Gastroesophageal sphincter (tissue), 4 donors: ENCODE measurements around the gene CFDP1. TPM values are rescaled to one million over a fixed set of nuclear protein-coding genes. Genes with fewer than 3 reads are reported as not detected.
A peak's percentile ranks its signal among the peaks of the same experiment; 100 is the strongest.

Experiments used
- ATAC-seq: fragments of 150-250 bp; one replicate; pipeline ENCODE4 v1.9.1; 2016; ENCODE audit warnings: mild to moderate bottlenecking, moderate library complexity
- H3K27ac ChIP-seq, 4 donors: fragments of 200-600 bp; sonication (generic) in 3 of 4; 1 replicate in 3 of 4; 2 replicates in 1 of 4; pipeline ENCODE4 v1.5.1; 2016 to 2019
- H3K27me3 ChIP-seq: fragments of 200-600 bp; sonication (generic); one replicate; pipeline ENCODE4 v1.5.1; 2019
- H3K36me3 ChIP-seq, 2 donors: fragments of 200-600 bp; sonication (generic); one replicate each; pipeline ENCODE4 v1.5.1; 2019; ENCODE audit warnings: control low read depth in 1 of 2
- H3K4me1 ChIP-seq, 3 donors: fragments of 200-600 bp; sonication (generic); 1 replicate in 2 of 3; 2 replicates in 1 of 3; pipeline ENCODE4 v1.5.1; 2016 to 2019; ENCODE audit warnings: control low read depth in 2 of 3
- H3K4me3 ChIP-seq, 2 donors: fragments of 200-600 bp; sonication (generic); one replicate each; pipeline ENCODE4 v1.5.1; 2019; ENCODE audit warnings: mild to moderate bottlenecking in 1 of 2, moderate library complexity in 1 of 2
- H3K9me3 ChIP-seq, 3 donors: fragments of 200-600 bp; sonication (generic); one replicate each; pipeline ENCODE4 v1.5.1; 2017 to 2019; ENCODE audit warnings: control low read depth in 2 of 3
- EP300 ChIP-seq: sonication (generic); formaldehyde crosslinking; IDR thresholded peaks from one replicate; pipeline ENCODE4 v1.6.1; 2017; ENCODE audit warnings: antibody characterized with exemption, mild to moderate bottlenecking
- POLR2A ChIP-seq, 2 donors: fragments of 450-650 bp; IDR thresholded peaks; one replicate each; pipeline ENCODE4 v1.6.1; 2017; ENCODE audit warnings: antibody characterized with exemption in 2 of 2, mild to moderate bottlenecking in 2 of 2, moderate library complexity in 1 of 2
- POLR2AphosphoS5 ChIP-seq: sonication (generic); formaldehyde crosslinking; IDR thresholded peaks from one replicate; pipeline ENCODE4 v1.6.1; 2017; ENCODE audit warnings: antibody characterized with exemption
- WGBS, 2 donors: methylation state at CpG; one replicate each; pipeline ENCODE4 v1.1.5; 2018; ENCODE audit warnings: low coverage in 1 of 2; 5-methylcytosine and 5-hydroxymethylcytosine counted together
- total RNA-seq, 4 donors: library from RNA; depleted of rRNA; stranded (reverse); fragments of >200 nt; gene quantifications; one replicate each; pipeline ENCODE4 v1.1.0, GENCODE V29; 2016
- TF ChIP-seq, protein P1 (sequence below), 4 experiments: fragments of 200-600 bp in 2 of 4; fragments of 450-650 bp in 2 of 4; sonication (generic) in 1 of 4; IDR thresholded peaks; one replicate each; pipeline ENCODE4 v1.5.1; 2017 to 2019; ENCODE audit warnings: antibody characterized with exemption in 4 of 4, mild to moderate bottlenecking in 2 of 4, moderate library complexity in 2 of 4

The CFDP1 gene
- total RNA-seq, 4 donors from 2014 or later, result 45.1 to 70.0 (median 50.0) TPM

DNA sequence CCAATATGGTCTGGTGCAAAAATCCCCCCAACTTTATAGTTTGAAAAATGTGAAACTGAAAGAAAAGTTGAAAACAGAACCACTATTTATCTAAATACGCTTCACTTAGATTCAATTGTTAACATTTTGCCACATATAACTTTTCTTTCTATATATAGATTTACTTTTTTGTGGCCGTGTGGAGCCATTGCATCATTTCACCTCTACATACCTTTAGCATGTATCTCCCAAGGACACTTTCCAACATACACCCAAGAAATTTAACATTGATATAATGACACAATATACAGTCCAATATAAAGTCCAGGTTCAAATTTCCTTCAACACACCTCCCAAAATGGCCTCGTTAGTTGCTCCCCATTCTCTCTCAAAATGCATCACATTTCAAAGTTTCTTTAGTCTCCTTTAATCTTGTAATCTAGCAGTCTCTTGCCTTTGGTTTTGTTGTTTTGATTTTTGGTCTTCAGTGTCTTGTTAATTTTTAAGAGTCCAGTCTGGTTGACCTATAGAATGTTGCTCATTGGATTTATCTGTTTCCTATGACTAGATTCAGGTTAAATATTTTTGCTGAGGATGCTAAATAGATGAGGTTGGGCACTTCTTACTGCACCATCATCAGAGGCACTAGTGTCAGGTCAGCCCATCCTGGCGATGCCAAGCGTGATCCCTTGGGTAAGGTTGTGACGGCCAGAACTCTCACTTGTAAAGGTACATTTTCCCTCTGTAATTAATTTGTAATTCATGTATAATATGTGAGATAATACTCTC, 117.6 kb downstream of the CFDP1 start:
- Histone ChIP-seq H3K27ac (no peak overlapping the region), H3K4me1 (peaks cover 0 to 35% (median 0%) of the 10 kb centered on the region in 3 donors), H3K27me3 (no peaks in the 10 kb centered on the region), H3K36me3 (peaks cover 0 to 13% of the 10 kb centered on the region in 2 donors), H3K4me3 (no peak overlapping the region), H3K9me3 (no peaks in the 10 kb centered on the region)
- WGBS, 2 donors, result 92 to 98% methylated on average over 6 of the region's 6 CpGs
- TF ChIP-seq POLR2AphosphoS5 (no peak), EP300 (no peak), POLR2A (IDR thresholded peaks at IDR 0.05) (no peak)
- TF ChIP-seq, protein P1, sequence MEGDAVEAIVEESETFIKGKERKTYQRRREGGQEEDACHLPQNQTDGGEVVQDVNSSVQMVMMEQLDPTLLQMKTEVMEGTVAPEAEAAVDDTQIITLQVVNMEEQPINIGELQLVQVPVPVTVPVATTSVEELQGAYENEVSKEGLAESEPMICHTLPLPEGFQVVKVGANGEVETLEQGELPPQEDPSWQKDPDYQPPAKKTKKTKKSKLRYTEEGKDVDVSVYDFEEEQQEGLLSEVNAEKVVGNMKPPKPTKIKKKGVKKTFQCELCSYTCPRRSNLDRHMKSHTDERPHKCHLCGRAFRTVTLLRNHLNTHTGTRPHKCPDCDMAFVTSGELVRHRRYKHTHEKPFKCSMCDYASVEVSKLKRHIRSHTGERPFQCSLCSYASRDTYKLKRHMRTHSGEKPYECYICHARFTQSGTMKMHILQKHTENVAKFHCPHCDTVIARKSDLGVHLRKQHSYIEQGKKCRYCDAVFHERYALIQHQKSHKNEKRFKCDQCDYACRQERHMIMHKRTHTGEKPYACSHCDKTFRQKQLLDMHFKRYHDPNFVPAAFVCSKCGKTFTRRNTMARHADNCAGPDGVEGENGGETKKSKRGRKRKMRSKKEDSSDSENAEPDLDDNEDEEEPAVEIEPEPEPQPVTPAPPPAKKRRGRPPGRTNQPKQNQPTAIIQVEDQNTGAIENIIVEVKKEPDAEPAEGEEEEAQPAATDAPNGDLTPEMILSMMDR (IDR thresholded peaks at IDR 0.05), result no peak
- ATAC-seq, result no peak

DNA sequence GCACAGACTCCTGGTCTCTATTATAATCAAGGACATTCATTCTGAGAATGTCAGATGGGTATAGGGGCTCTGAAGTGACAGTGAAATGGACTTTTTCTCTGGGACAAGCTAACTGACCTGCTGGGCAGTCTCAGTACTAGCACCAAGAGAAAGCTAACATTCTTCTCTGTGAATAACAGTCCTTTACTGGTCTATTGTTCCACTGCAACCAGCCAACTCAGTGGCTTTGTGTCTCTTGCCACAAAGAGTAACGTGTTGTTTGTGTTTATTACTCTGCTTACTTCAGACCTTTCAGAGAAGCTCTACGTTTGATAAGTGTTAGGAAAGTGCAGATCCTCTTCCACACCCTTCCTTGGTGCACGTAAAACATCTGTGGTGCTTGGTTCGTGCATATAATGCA, 120.4 kb downstream of the CFDP1 start:
- Histone ChIP-seq H3K27ac (no peak overlapping the region), H3K9me3 (no peaks in the 10 kb centered on the region), H3K27me3 (no peaks in the 10 kb centered on the region), H3K4me1 (peaks cover 0 to 28% (median 0%) of the 10 kb centered on the region in 3 donors), H3K4me3 (no peak overlapping the region), H3K36me3 (peaks cover 0 to 13% of the 10 kb centered on the region in 2 donors)
- 83 to 84% methylated on average over 4 of the region's 4 CpGs for WGBS, 2 donors
- ATAC-seq, result no peak
- no peak for TF ChIP-seq POLR2AphosphoS5
- no peak for TF ChIP-seq EP300
- TF ChIP-seq, protein P1 (IDR thresholded peaks at IDR 0.05), result no peak
- TF ChIP-seq POLR2A (IDR thresholded peaks at IDR 0.05), result no peak

DNA sequence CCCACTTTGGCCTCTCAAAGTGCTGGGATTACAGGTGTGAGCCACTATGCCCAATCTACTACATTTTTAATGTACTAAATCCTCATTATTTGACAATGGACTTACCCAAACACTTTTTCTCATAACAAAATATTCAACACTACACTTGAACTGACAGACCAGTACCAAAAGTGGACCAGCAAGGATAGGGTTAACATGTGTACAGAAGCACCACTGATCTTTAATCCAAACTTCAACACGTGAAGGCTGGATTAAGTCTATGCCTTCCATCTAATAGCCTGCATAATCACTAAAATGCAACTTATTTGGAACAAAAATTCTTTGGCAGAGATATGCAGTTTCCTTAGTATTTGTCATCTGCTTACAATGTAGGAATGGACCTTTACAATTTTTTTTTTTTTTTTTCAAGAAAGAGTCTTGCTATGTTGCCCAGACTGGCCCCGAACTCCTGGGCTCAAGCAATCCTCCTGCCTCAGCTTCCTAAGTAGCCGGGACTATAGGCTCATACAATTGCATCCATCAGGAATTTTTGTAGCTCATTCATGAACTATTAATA, 121.8 kb downstream of the CFDP1 start:
- ATAC-seq, result no peak
- peak overlapping the region in 2 of 4 donors; percentile 13 to 38 for H3K27ac ChIP-seq
- no peaks in the 10 kb centered on the region for H3K27me3 ChIP-seq
- TF ChIP-seq, protein P1 (IDR thresholded peaks at IDR 0.05), result no peak
- TF ChIP-seq POLR2A (IDR thresholded peaks at IDR 0.05) (no peak), EP300 (no peak)
- WGBS, 2 donors, result 21 to 27% methylated on average over 3 of the region's 3 CpGs
- H3K4me1 ChIP-seq, result peaks cover 0 to 33% (median 0%) of the 10 kb centered on the region in 3 donors
- H3K9me3 ChIP-seq, result no peaks in the 10 kb centered on the region
- no peak overlapping the region for H3K4me3 ChIP-seq
- H3K36me3 ChIP-seq, result peaks cover 0 to 13% of the 10 kb centered on the region in 2 donors

DNA sequence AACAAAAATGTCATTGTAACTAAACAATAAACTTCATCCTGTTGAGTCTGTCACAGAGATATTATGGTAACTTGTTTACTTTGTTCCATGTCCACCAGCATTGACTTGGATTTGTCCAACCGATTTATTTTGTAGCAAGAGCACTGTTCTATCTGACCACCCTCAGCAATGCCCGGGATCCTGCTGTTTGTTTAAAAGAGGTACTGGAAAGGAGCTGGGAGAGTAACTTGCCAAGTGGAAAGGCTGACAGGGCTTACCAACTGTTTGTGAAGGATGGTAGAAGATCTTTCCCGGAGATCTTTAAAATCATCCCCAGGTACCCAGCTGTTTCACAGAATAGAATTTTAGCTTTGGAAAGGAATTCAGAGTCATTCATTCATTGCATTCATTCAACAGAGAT, 122.8 kb downstream of the CFDP1 start:
- H3K9me3 ChIP-seq, result no peaks in the 10 kb centered on the region
- H3K27ac ChIP-seq, result no peak overlapping the region
- no peak for ATAC-seq
- WGBS, 2 donors, result 17 to 79% methylated on average over 2 to 3 of the region's 3 CpGs
- H3K4me3 ChIP-seq, result no peak overlapping the region
- H3K36me3 ChIP-seq, result peaks cover 0 to 13% of the 10 kb centered on the region in 2 donors
- peaks cover 3 to 43% (median 7%) of the 10 kb centered on the region in 3 donors for H3K4me1 ChIP-seq
- TF ChIP-seq, protein P1 (IDR thresholded peaks at IDR 0.05), result no peak
- TF ChIP-seq EP300 (no peak), POLR2AphosphoS5 (no peak)
- no peaks in the 10 kb centered on the region for H3K27me3 ChIP-seq
